IMR-90 (cell line): ENCODE results near the gene ZNHIT2. TPM values are rescaled to one million over a fixed set of nuclear protein-coding genes. Genes with fewer than 3 reads are reported as not detected.

Experiments used
- ATAC-seq: fragments of 200-7000 bp; cut with Tn5 transposase; 2 replicates; pipeline ENCODE4 v1.9.1; 2020; ENCODE audit warnings: low read depth, mild to moderate bottlenecking, moderate library complexity
- BruUV-seq: library from RNA; stranded (reverse); fragments of 400-500 nt; replicated peaks from 2 replicates; lab custom pipeline; 2021; lab: Mats Ljungman, UMichigan
- CTCF ChIA-PET: fragments of 300-600 bp; formaldehyde crosslinking; extraction: SDS; loops from one replicate; lab custom pipeline; 2021; ENCODE audit warnings: antibody characterized with exemption; lab: Yijun Ruan, JAX
- POLR2A ChIA-PET: fragments of 300-600 bp; sonication (Branson Sonifier 250); formaldehyde crosslinking; loops from one replicate; lab custom pipeline; 2022; ENCODE audit warnings: antibody characterized with exemption; ENCODE audit not compliant: unreplicated experiment; lab: Charles Lee
- DNase-seq: peaks from one replicate; pipeline ENCODE4 v3.0.0; 2013
- H2AFZ ChIP-seq: replicated peaks from 2 replicates; pipeline ENCODE3; 2013; ENCODE audit warnings: low read length, mild to moderate bottlenecking; ENCODE audit not compliant: poor library complexity
- H2AK5ac ChIP-seq: 2 replicates; pipeline ENCODE4 v1.6.1; 2013; ENCODE audit warnings: low read depth, low read length, inconsistent platforms
- H2AK9ac ChIP-seq: replicated peaks from 2 replicates; pipeline ENCODE3; 2013; ENCODE audit warnings: mild to moderate bottlenecking, low read depth, low read length, moderate library complexity; ENCODE audit not compliant: poor library complexity
- H2BK120ac ChIP-seq: 2 replicates; pipeline ENCODE4 v1.6.1; 2013; ENCODE audit warnings: low read depth, low read length, inconsistent platforms
- H2BK15ac ChIP-seq: 3 replicates; pipeline ENCODE4 v1.6.1; 2013; ENCODE audit warnings: low read depth, low read length, inconsistent platforms
- H2BK20ac ChIP-seq: 2 replicates; pipeline ENCODE4 v1.6.1; 2013; ENCODE audit warnings: low read depth, mild to moderate bottlenecking, inconsistent platforms, low read length, moderate library complexity
- H2BK5ac ChIP-seq: 2 replicates; pipeline ENCODE4 v1.6.1; 2013; ENCODE audit warnings: mild to moderate bottlenecking, low read depth, low read length, inconsistent platforms; ENCODE audit not compliant: poor library complexity, severe bottlenecking
- H3K14ac ChIP-seq: replicated peaks from 2 replicates; pipeline ENCODE4 v1.6.1; 2013; ENCODE audit warnings: low read depth, low read length, inconsistent platforms
- H3K18ac ChIP-seq: 2 replicates; pipeline ENCODE4 v1.6.1; 2013; ENCODE audit warnings: low read depth, low read length, control low read depth
- H3K23ac ChIP-seq: 2 replicates; pipeline ENCODE4 v1.6.1; 2013; ENCODE audit warnings: low read depth, low read length, inconsistent platforms
- H3K27ac ChIP-seq: 2 replicates; pipeline ENCODE4 v1.5.1; 2013; ENCODE audit warnings: mild to moderate bottlenecking, control low read depth, low read length; ENCODE audit not compliant: insufficient read depth
- H3K27me3 ChIP-seq: 2 replicates; pipeline ENCODE4 v1.6.1; 2013; ENCODE audit warnings: low read length; ENCODE audit not compliant: control insufficient read depth, insufficient read depth
- H3K36me3 ChIP-seq: 2 replicates; pipeline ENCODE4 v1.6.1; 2013; ENCODE audit warnings: low read length, mixed read lengths; ENCODE audit not compliant: control insufficient read depth, insufficient read depth
- H3K4ac ChIP-seq: 2 replicates; pipeline ENCODE4 v1.6.1; 2013; ENCODE audit warnings: low read depth, low read length, inconsistent platforms
- H3K4me1 ChIP-seq: 2 replicates; pipeline ENCODE4 v1.6.1; 2013; ENCODE audit warnings: low read length, mixed read lengths; ENCODE audit not compliant: control insufficient read depth, insufficient read depth
- H3K4me2 ChIP-seq: 2 replicates; pipeline ENCODE4 v1.6.1; 2013; ENCODE audit warnings: low read depth, mild to moderate bottlenecking, control low read depth, low read length, moderate library complexity
- H3K4me3 ChIP-seq: 2 replicates; pipeline ENCODE4 v1.5.1; 2013; ENCODE audit warnings: low read depth, mild to moderate bottlenecking, control low read depth, low read length, moderate library complexity; ENCODE audit not compliant: insufficient read depth
- H3K56ac ChIP-seq: 2 replicates; pipeline ENCODE4 v1.6.1; 2013; ENCODE audit warnings: low read length, inconsistent platforms; ENCODE audit not compliant: insufficient read depth; ENCODE audit errors: extremely low read depth
- H3K79me1 ChIP-seq, 2 experiments: 2 replicates each; pipeline ENCODE4 v1.6.1; 2013; ENCODE audit warnings: low read length in 2 of 2, inconsistent platforms in 1 of 2, low read depth in 1 of 2
- H3K9ac ChIP-seq: 2 replicates; pipeline ENCODE4 v1.6.1; 2013; ENCODE audit warnings: low read depth, low read length, control low read depth
- H3K9me1 ChIP-seq: 2 replicates; pipeline ENCODE4 v1.6.1; 2013; ENCODE audit warnings: low read length, inconsistent platforms; ENCODE audit not compliant: insufficient read depth
- H3K9me3 ChIP-seq: 2 replicates; pipeline ENCODE4 v1.6.1; 2013; ENCODE audit warnings: low read length; ENCODE audit not compliant: control insufficient read depth, insufficient read depth
- H4K20me1 ChIP-seq: 2 replicates; pipeline ENCODE4 v1.6.1; 2013; ENCODE audit warnings: low read length, inconsistent platforms; ENCODE audit not compliant: insufficient read depth
- H4K5ac ChIP-seq: 2 replicates; pipeline ENCODE4 v1.6.1; 2013; ENCODE audit warnings: mild to moderate bottlenecking, low read depth, low read length, control low read depth
- H4K8ac ChIP-seq, 2 experiments: 2 replicates each; pipeline ENCODE4 v1.6.1; 2013; ENCODE audit warnings: low read depth in 2 of 2, low read length in 2 of 2, control low read depth in 1 of 2, inconsistent platforms in 1 of 2
- H4K91ac ChIP-seq: 2 replicates; pipeline ENCODE4 v1.6.1; 2013; ENCODE audit warnings: low read depth, low read length, inconsistent platforms; ENCODE audit not compliant: insufficient read depth
- MAFK ChIP-seq: IDR thresholded peaks from 2 replicates; pipeline ENCODE4 v1.6.1; 2012; ENCODE audit warnings: low read depth, low read length, improper control_type of control experiment
- WGBS, 2 experiments: methylation state at CpG; one replicate each; pipeline versions ENCODE4 v1.1.5 to v1.1.7; 2013; ENCODE audit warnings: missing lambda C conversion rate in 2 of 2; ENCODE audit not compliant: insufficient read length in 1 of 2; ENCODE audit errors: extremely low coverage in 2 of 2; 5-methylcytosine and 5-hydroxymethylcytosine counted together
- dilution Hi-C: fragments of 300-500 bp; cut with HindIII; formaldehyde crosslinking; loops from one replicate; pipeline ENCODE4 v1.14.3; 2018; ENCODE audit warnings: low sequenced_read_pairs; ENCODE audit not compliant: unreplicated experiment
- in situ Hi-C: fragments of 300-500 bp; cut with MboI; formaldehyde crosslinking; loops from 3 replicates; pipeline ENCODE4 v1.14.3; 2019; ENCODE audit warnings: low sequenced_read_pairs, inconsistent platforms, mixed read lengths
- intact Hi-C: fragments of 100-400 bp; cut with micrococcal nuclease; formaldehyde crosslinking; loops from 2 replicates; pipeline ENCODE4 v1.10.0; 2022
- polyA plus RNA-seq, 3 experiments: library from polyadenylated mRNA; depleted of rRNA; stranded (reverse); fragments of >200 nt; gene quantifications; 2 replicates each; pipeline ENCODE4 v1.2.3, GENCODE V29; 2012; ENCODE audit warnings: low replicate concordance in 1 of 3
- total RNA-seq: library from RNA; depleted of rRNA; stranded (reverse); fragments of >200 nt; gene quantifications from 2 replicates; pipeline ENCODE4 v1.2.3, GENCODE V29; 2012

Gene ZNHIT2
- total and polyA plus RNA-seq, 2 of the 4 experiments (the other 2 are of a cell fraction) = 3.9 to 5.9 TPM

- no peak overlapping the region for H3K18ac ChIP-seq
- WGBS, 2 experiments = 97% methylated on average over 11 of the region's 21 CpGs; no CpG with 5 or more reads in 1 of the 2 experiments
- no peak overlapping the region for H3K56ac ChIP-seq
- H3K27ac ChIP-seq = no peak overlapping the region
- dilution Hi-C loops = no loop called here
- no peak overlapping the region for H3K4me2 ChIP-seq
- no peak overlapping the region for H2AK5ac ChIP-seq
- H2BK15ac ChIP-seq = no peak overlapping the region
- in situ Hi-C loops = no loop called here
- H2BK5ac ChIP-seq = no peak overlapping the region
- no peaks in the 10 kb centered on the region for H3K27me3 ChIP-seq
- H4K20me1 ChIP-seq = peaks cover 6% of the 10 kb centered on the region; the same call in 1 of the 2 replicates
- ATAC-seq (no peak), DNase-seq (no peak)
- H2AK9ac ChIP-seq = no peak overlapping the region
- BruUV-seq = no TSS peak
- no peak overlapping the region for H2BK20ac ChIP-seq
- H2BK120ac ChIP-seq = no peak overlapping the region
- H3K79me1 ChIP-seq = peaks cover 8 to 38% of the 10 kb centered on the region in 2 experiments
- H4K91ac ChIP-seq = no peak overlapping the region
- H3K14ac ChIP-seq = no peak overlapping the region
- H3K4ac ChIP-seq = no peak overlapping the region
- peaks cover 18% of the 10 kb centered on the region for H3K4me1 ChIP-seq
- H4K5ac ChIP-seq = no peak overlapping the region
- 0 out of 2 replicates have a peak, but pooled peaks cover 2% of the 10 kb centered on the region for H3K9me1 ChIP-seq
- no peak overlapping the region for H2AFZ ChIP-seq
- intact Hi-C loops = loop anchor here (2.0 kb wide), 1 partner anchor 103 kb away; no protein-coding TSS in a partner anchor
- TF ChIP-seq MAFK = no peak
- POLR2A ChIA-PET = no interaction called here
- H3K4me3 ChIP-seq = no peak overlapping the region
- no peak overlapping the region for H3K23ac ChIP-seq
- no peak overlapping the region for H3K9ac ChIP-seq
- no peak overlapping the region for H4K8ac ChIP-seq
- H3K9me3 ChIP-seq = no peaks in the 10 kb centered on the region
- CTCF ChIA-PET = no interaction called here
- peaks cover 15% of the 10 kb centered on the region for H3K36me3 ChIP-seq
Observed at GRCh38 chr11:65115361-65116082, 2.0 kb downstream of the ZNHIT2 start.
